ENCODE results near the gene NFKBIE. TPM values are rescaled to one million over a fixed set of nuclear protein-coding genes. Genes with fewer than 3 reads are reported as not detected.

The NFKBIE gene
- total and polyA plus RNA-seq, 2 of the 13 experiments (the other 11 are each of a cell fraction or from before 2014, with no cell fraction given) = 6.7 to 14.5 TPM

DNA sequence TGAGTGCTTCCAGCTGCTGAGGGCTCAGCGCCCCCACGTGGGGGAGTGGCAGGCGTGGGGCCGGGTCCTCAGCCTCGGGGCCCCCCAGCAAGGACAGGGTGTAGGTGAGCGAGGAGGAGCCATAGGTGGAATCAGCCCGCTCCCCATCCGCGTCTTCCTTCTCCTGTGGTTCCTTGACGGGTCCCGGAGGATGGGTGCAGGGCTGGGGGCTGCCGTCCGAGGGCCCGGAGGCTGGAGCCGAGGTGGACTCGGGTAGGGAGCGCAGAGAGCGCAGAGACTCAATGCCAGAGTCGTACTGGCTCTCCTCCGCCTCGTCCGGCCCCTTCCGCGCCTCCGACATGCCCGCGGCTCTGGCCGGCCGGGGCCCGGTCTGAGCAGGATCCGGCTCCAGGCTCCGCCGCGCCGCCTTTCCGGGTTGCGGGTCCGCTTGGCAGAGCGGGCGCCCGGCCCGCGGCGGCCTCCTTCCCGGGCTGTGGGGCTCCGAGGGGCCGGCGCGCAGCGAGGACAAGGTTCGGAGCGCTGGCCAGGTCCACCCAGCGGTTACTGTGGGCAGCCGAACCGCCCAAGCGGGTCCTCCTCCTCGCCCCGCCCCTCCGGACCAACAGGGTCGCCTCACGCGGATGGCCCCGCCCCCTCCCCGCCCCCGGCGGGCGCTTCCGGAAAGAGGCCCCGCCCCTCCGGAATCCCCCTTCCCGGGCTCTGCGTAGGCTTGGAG is at the start of gene NFKBIE (continued):
- TF ChIP-seq, protein P1, sequence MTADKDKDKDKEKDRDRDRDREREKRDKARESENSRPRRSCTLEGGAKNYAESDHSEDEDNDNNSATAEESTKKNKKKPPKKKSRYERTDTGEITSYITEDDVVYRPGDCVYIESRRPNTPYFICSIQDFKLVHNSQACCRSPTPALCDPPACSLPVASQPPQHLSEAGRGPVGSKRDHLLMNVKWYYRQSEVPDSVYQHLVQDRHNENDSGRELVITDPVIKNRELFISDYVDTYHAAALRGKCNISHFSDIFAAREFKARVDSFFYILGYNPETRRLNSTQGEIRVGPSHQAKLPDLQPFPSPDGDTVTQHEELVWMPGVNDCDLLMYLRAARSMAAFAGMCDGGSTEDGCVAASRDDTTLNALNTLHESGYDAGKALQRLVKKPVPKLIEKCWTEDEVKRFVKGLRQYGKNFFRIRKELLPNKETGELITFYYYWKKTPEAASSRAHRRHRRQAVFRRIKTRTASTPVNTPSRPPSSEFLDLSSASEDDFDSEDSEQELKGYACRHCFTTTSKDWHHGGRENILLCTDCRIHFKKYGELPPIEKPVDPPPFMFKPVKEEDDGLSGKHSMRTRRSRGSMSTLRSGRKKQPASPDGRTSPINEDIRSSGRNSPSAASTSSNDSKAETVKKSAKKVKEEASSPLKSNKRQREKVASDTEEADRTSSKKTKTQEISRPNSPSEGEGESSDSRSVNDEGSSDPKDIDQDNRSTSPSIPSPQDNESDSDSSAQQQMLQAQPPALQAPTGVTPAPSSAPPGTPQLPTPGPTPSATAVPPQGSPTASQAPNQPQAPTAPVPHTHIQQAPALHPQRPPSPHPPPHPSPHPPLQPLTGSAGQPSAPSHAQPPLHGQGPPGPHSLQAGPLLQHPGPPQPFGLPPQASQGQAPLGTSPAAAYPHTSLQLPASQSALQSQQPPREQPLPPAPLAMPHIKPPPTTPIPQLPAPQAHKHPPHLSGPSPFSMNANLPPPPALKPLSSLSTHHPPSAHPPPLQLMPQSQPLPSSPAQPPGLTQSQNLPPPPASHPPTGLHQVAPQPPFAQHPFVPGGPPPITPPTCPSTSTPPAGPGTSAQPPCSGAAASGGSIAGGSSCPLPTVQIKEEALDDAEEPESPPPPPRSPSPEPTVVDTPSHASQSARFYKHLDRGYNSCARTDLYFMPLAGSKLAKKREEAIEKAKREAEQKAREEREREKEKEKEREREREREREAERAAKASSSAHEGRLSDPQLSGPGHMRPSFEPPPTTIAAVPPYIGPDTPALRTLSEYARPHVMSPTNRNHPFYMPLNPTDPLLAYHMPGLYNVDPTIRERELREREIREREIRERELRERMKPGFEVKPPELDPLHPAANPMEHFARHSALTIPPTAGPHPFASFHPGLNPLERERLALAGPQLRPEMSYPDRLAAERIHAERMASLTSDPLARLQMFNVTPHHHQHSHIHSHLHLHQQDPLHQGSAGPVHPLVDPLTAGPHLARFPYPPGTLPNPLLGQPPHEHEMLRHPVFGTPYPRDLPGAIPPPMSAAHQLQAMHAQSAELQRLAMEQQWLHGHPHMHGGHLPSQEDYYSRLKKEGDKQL (CRISPR knock-in tag; IDR thresholded peaks at IDR 0.05; ENCODE audit: low read depth) = no peak
- TF ChIP-seq FOXK1 (CRISPR knock-in tag; IDR thresholded peaks at IDR 0.05; ENCODE audit: borderline replicate concordance, low read depth) (peak; percentile 48; the same call in 1 of the 2 replicates), MLXIP (CRISPR knock-in tag; IDR thresholded peaks at IDR 0.05; ENCODE audit: borderline replicate concordance) (no peak), ZNF17 (CRISPR knock-in tag; IDR thresholded peaks at IDR 0.05) (no peak), XBP1 (CRISPR knock-in tag; IDR thresholded peaks at IDR 0.05) (no peak), ETS1 (CRISPR knock-in tag; IDR thresholded peaks at IDR 0.05) (no peak), GABPA (IDR thresholded peaks at IDR 0.05; ENCODE audit: low read depth, low read length) (no peak), GABPA (CRISPR knock-in tag; IDR thresholded peaks at IDR 0.05; ENCODE audit: low read depth) (peak; percentile 81), BORCS8-MEF2B (CRISPR knock-in tag; IDR thresholded peaks at IDR 0.05) (peak; percentile 53; the same call in 1 of the 2 replicates), PAF1 (CRISPR knock-in tag; IDR thresholded peaks at IDR 0.05) (no peak), CENPT (CRISPR knock-in tag; IDR thresholded peaks at IDR 0.05; ENCODE audit: low read depth) (no peak)
- TF ChIP-seq, protein P2, sequence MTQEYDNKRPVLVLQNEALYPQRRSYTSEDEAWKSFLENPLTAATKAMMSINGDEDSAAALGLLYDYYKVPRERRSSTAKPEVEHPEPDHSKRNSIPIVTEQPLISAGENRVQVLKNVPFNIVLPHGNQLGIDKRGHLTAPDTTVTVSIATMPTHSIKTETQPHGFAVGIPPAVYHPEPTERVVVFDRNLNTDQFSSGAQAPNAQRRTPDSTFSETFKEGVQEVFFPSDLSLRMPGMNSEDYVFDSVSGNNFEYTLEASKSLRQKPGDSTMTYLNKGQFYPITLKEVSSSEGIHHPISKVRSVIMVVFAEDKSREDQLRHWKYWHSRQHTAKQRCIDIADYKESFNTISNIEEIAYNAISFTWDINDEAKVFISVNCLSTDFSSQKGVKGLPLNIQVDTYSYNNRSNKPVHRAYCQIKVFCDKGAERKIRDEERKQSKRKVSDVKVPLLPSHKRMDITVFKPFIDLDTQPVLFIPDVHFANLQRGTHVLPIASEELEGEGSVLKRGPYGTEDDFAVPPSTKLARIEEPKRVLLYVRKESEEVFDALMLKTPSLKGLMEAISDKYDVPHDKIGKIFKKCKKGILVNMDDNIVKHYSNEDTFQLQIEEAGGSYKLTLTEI (CRISPR knock-in tag; conservative IDR thresholded peaks at IDR 0.05) = no peak
- TF ChIP-seq, protein P3, sequence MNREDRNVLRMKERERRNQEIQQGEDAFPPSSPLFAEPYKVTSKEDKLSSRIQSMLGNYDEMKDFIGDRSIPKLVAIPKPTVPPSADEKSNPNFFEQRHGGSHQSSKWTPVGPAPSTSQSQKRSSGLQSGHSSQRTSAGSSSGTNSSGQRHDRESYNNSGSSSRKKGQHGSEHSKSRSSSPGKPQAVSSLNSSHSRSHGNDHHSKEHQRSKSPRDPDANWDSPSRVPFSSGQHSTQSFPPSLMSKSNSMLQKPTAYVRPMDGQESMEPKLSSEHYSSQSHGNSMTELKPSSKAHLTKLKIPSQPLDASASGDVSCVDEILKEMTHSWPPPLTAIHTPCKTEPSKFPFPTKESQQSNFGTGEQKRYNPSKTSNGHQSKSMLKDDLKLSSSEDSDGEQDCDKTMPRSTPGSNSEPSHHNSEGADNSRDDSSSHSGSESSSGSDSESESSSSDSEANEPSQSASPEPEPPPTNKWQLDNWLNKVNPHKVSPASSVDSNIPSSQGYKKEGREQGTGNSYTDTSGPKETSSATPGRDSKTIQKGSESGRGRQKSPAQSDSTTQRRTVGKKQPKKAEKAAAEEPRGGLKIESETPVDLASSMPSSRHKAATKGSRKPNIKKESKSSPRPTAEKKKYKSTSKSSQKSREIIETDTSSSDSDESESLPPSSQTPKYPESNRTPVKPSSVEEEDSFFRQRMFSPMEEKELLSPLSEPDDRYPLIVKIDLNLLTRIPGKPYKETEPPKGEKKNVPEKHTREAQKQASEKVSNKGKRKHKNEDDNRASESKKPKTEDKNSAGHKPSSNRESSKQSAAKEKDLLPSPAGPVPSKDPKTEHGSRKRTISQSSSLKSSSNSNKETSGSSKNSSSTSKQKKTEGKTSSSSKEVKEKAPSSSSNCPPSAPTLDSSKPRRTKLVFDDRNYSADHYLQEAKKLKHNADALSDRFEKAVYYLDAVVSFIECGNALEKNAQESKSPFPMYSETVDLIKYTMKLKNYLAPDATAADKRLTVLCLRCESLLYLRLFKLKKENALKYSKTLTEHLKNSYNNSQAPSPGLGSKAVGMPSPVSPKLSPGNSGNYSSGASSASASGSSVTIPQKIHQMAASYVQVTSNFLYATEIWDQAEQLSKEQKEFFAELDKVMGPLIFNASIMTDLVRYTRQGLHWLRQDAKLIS (CRISPR knock-in tag; IDR thresholded peaks at IDR 0.05) = no peak

Data from HepG2 (cell line).